GM19467 (cell line): ENCODE measurements around the gene VDAC1.
"Not testable (repeated sequence)": the region's sequence is repeated elsewhere in the genome, so short reads cannot be mapped to it uniquely, and the experiment has no call there.

Experiments used
- ATAC-seq: cut with Tn5 transposase; IDR thresholded peaks from one replicate; pipeline ENCODE4 v1.9.1; 2021; ENCODE audit warnings: mild to moderate bottlenecking, moderate library complexity; ENCODE audit not compliant: unreplicated experiment

VDAC1 gene

GRCh38 chr5:133969654-133970324, 35.0 kb downstream of the VDAC1 start:
- no peak for ATAC-seq

GRCh38 chr5:133968204-133968980, 36.4 kb downstream of the VDAC1 start, which contains the start of gene C5orf15:
Gene C5orf15 (minus strand): TSS chr5:133968625. CDS start chr5:133968584, 41 bp downstream.
- peak; percentile 97 for ATAC-seq

- no peak for ATAC-seq
Observed at GRCh38 chr5:133967698-133968203, 37.0 kb downstream of the VDAC1 start.

GRCh38 chr5:133967124-133967523, 37.7 kb downstream of the VDAC1 start:
- ATAC-seq = no peak

GRCh38 chr5:133966090-133966489, 38.7 kb downstream of the VDAC1 start:
- ATAC-seq = no peak

- ATAC-seq = no peak
Observed at GRCh38 chr5:133963493-133964128, 41.2 kb downstream of the VDAC1 start.

- no peak for ATAC-seq
Observed at GRCh38 chr5:133962801-133963476, 41.8 kb downstream of the VDAC1 start.

GRCh38 chr5:133962131-133962530, 42.6 kb downstream of the VDAC1 start:
- ATAC-seq = no peak

- ATAC-seq = no peak
Observed at GRCh38 chr5:133959643-133960042, 45.1 kb downstream of the VDAC1 start.

GRCh38 chr5:133957591-133957990, 47.2 kb downstream of the VDAC1 start:
- ATAC-seq = peak; percentile 51

GRCh38 chr5:133957080-133957479, 47.7 kb downstream of the VDAC1 start:
- ATAC-seq = no peak

GRCh38 chr5:133956196-133956595, 48.6 kb downstream of the VDAC1 start:
- not testable (repeated sequence) for ATAC-seq

- ATAC-seq = no peak
Observed at GRCh38 chr5:133953568-133954145, 51.1 kb downstream of the VDAC1 start.

- no peak for ATAC-seq
Observed at GRCh38 chr5:133952729-133953567, 51.8 kb downstream of the VDAC1 start.

GRCh38 chr5:133950821-133951612, 53.8 kb downstream of the VDAC1 start:
- no peak for ATAC-seq

GRCh38 chr5:133948721-133949120, 56.1 kb downstream of the VDAC1 start:
- no peak for ATAC-seq

GRCh38 chr5:133947431-133947841, 57.3 kb downstream of the VDAC1 start:
- ATAC-seq = no peak

- ATAC-seq = no peak
Observed at GRCh38 chr5:133945568-133945967, 59.2 kb downstream of the VDAC1 start.
